A673 (cell line): ENCODE results near the gene TMA16.

Experiments used
- CTCF ChIP-seq: fragments of 300-800, 200-600 bp; sonication (generic); conservative IDR thresholded peaks from 2 replicates; pipeline ENCODE4 v1.5.1; 2017; ENCODE audit warnings: low read depth, mild to moderate bottlenecking, antibody characterized with exemption, low read length, moderate library complexity, mixed read lengths
- EZH2 ChIP-seq: fragments of 200-600 bp; sonication (generic); IDR thresholded peaks from 2 replicates; pipeline ENCODE4 v1.6.1; 2017; ENCODE audit warnings: borderline replicate concordance, low read depth, mild to moderate bottlenecking, mixed read lengths, antibody characterized with exemption, low read length; ENCODE audit not compliant: poor library complexity, severe bottlenecking

- TF ChIP-seq CTCF: no peak
- no peak for TF ChIP-seq EZH2
These were observed 4.6 kb upstream of the TMA16 start for GRCh38 chr4:163489929-163490328.
